ENCODE measurements around the gene SMOC2.

DNA sequence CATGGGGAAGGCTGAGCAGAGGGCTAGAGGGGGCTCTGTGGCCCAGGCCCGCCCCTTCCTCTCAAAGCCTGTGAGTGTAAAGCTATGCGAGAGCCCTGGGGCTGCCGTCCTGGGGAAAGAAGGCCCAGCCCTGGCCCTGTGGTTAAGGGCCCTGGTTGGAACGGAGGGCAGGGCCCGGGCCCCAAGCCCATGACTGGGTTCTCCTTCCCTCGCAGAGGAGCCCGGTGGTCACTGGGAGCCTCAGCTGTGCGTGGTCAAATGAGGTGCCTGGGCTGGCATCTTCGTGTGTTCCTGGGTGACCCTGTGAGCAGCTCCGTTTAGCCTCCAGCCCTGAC is 56.0 kb downstream of the SMOC2 start:
- TF ChIP-seq, protein P1, sequence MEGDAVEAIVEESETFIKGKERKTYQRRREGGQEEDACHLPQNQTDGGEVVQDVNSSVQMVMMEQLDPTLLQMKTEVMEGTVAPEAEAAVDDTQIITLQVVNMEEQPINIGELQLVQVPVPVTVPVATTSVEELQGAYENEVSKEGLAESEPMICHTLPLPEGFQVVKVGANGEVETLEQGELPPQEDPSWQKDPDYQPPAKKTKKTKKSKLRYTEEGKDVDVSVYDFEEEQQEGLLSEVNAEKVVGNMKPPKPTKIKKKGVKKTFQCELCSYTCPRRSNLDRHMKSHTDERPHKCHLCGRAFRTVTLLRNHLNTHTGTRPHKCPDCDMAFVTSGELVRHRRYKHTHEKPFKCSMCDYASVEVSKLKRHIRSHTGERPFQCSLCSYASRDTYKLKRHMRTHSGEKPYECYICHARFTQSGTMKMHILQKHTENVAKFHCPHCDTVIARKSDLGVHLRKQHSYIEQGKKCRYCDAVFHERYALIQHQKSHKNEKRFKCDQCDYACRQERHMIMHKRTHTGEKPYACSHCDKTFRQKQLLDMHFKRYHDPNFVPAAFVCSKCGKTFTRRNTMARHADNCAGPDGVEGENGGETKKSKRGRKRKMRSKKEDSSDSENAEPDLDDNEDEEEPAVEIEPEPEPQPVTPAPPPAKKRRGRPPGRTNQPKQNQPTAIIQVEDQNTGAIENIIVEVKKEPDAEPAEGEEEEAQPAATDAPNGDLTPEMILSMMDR (IDR thresholded peaks at IDR 0.05), result no peak
- TF ChIP-seq POLR2AphosphoS5 (IDR thresholded peaks at IDR 0.05) (no peak), POLR2A (IDR thresholded peaks at IDR 0.05) (no peak)
